Activated B cell treated with CpG ODN at 0.5 μM for 24 hours (primary cell): ENCODE measurements around the gene PIGM. TPM values are rescaled to one million over a fixed set of nuclear protein-coding genes. Genes with fewer than 3 reads are reported as not detected.

Experiments
- ATAC-seq: fragments of 200-7000 bp; cut with Tn5 transposase; one replicate; pipeline ENCODE4 v1.10.0; 2021; ENCODE audit warnings: low read depth, mild to moderate bottlenecking, moderate library complexity
- CTCF ChIA-PET: fragments of 350-600 bp; sonication (Branson Sonifier 250); formaldehyde crosslinking; loops from one replicate; lab custom pipeline; 2021; ENCODE audit warnings: antibody characterized with exemption; lab: Charles Lee
- POLR2A ChIA-PET: fragments of 350-600 bp; sonication (Branson Sonifier 250); formaldehyde crosslinking; loops from one replicate; lab custom pipeline; 2021; ENCODE audit warnings: antibody characterized with exemption; lab: Charles Lee
- DNase-seq: peaks from one replicate; pipeline ENCODE4 v3.0.0; 2022
- H3K27ac Mint-ChIP-seq: one replicate; pipeline ENCODE4 v1.8.0; 2020; ENCODE audit warnings: mixed read lengths
- H3K27me3 Mint-ChIP-seq: one replicate; pipeline ENCODE4 v1.8.0; 2021; ENCODE audit warnings: mixed read lengths
- H3K36me3 Mint-ChIP-seq: one replicate; pipeline ENCODE4 v1.8.0; 2021; ENCODE audit warnings: low read depth, mixed read lengths
- H3K4me1 Mint-ChIP-seq: one replicate; pipeline ENCODE4 v1.8.0; 2021; ENCODE audit warnings: mixed read lengths
- H3K4me3 Mint-ChIP-seq: one replicate; pipeline ENCODE4 v1.8.0; 2020; ENCODE audit warnings: mild to moderate bottlenecking, mixed read lengths
- H3K9me3 Mint-ChIP-seq: one replicate; pipeline ENCODE4 v1.8.0; 2020; ENCODE audit warnings: mixed read lengths
- CTCF ChIP-seq: fragments of 200-600 bp; IDR thresholded peaks from one replicate; pipeline ENCODE4 v1.8.0; 2022; ENCODE audit warnings: antibody characterized with exemption, mild to moderate bottlenecking
- intact Hi-C: fragments of 100-400 bp; cut with micrococcal nuclease; formaldehyde crosslinking; loops from one replicate; pipeline ENCODE4 v1.15.1; 2024
- total RNA-seq: library from RNA; stranded (reverse); gene quantifications from 2 replicates; pipeline ENCODE4 v1.2.3, GENCODE V29; 2022

The PIGM gene
- total RNA-seq, 1 donor from 2014 or later, result 5.3 TPM

- Mint-ChIP-seq H3K36me3 (no peaks in the 10 kb centered on the region), H3K4me3 (no peak overlapping the region), H3K27me3 (peaks cover 17% of the 10 kb centered on the region), H3K27ac (no peak overlapping the region), H3K9me3 (no peaks in the 10 kb centered on the region), H3K4me1 (no peaks in the 10 kb centered on the region)
- ChIA-PET CTCF (interaction anchor here (0.6 to 1.8 kb wide), 3 partner anchors 203 to 457 kb away, joined by 3 to 8 read pairs (median 3); no protein-coding TSS in a partner anchor), POLR2A (no interaction called here)
- intact Hi-C loops, result no loop called here
- no peak for TF ChIP-seq CTCF
- ATAC-seq (no peak), DNase-seq (no peak)
Observed at GRCh38 chr1:160004001-160004400, 27.8 kb downstream of the PIGM start.

- H3K4me1 Mint-ChIP-seq, result no peaks in the 10 kb centered on the region
- POLR2A ChIA-PET, result no interaction called here
- ATAC-seq (no peak), DNase-seq (no peak)
- H3K9me3 Mint-ChIP-seq, result no peaks in the 10 kb centered on the region
- no peak overlapping the region for H3K27ac Mint-ChIP-seq
- H3K4me3 Mint-ChIP-seq, result no peak overlapping the region
- TF ChIP-seq CTCF, result no peak
- peaks cover 24% of the 10 kb centered on the region for H3K27me3 Mint-ChIP-seq
- no peaks in the 10 kb centered on the region for H3K36me3 Mint-ChIP-seq
- CTCF ChIA-PET, result interaction anchor here (1.4 kb wide), 1 partner anchor 202 kb away, joined by 3 read pairs; no protein-coding TSS in a partner anchor
- intact Hi-C loops, result no loop called here
Observed at GRCh38 chr1:160001440-160001839, 30.4 kb downstream of the PIGM start.

- H3K27me3 Mint-ChIP-seq, result peaks cover 32% of the 10 kb centered on the region
- intact Hi-C loops, result no loop called here
- no peaks in the 10 kb centered on the region for H3K9me3 Mint-ChIP-seq
- no peak for TF ChIP-seq CTCF
- no peak overlapping the region for H3K4me3 Mint-ChIP-seq
- no peak overlapping the region for H3K27ac Mint-ChIP-seq
- H3K4me1 Mint-ChIP-seq, result no peaks in the 10 kb centered on the region
- POLR2A ChIA-PET, result no interaction called here
- CTCF ChIA-PET, result interaction anchor here (1.7 kb wide), 1 partner anchor 64 kb away, joined by 4 read pairs; no protein-coding TSS in a partner anchor
- no peaks in the 10 kb centered on the region for H3K36me3 Mint-ChIP-seq
- ATAC-seq (no peak), DNase-seq (no peak)
Observed at GRCh38 chr1:159999204-159999603, 32.6 kb downstream of the PIGM start.

- TF ChIP-seq CTCF, result no peak
- CTCF ChIA-PET, result interaction anchor here (2.3 kb wide), 1 partner anchor 10 kb away, joined by 8 read pairs; no protein-coding TSS in a partner anchor
- Mint-ChIP-seq H3K36me3 (no peaks in the 10 kb centered on the region), H3K27ac (no peak overlapping the region), H3K4me1 (peaks cover 1% of the 10 kb centered on the region), H3K27me3 (peaks cover 35% of the 10 kb centered on the region), H3K4me3 (no peak overlapping the region), H3K9me3 (no peaks in the 10 kb centered on the region)
- intact Hi-C loops, result no loop called here
- no peak for DNase-seq
- ATAC-seq, result no peak
- POLR2A ChIA-PET, result no interaction called here
Observed at GRCh38 chr1:159996653-159997052, 35.1 kb downstream of the PIGM start.

- ChIA-PET CTCF (interaction anchor here (1.5 to 2.3 kb wide), 2 partner anchors 11 to 13 kb away, joined by 4 to 8 read pairs; no protein-coding TSS in a partner anchor), POLR2A (no interaction called here)
- no peaks in the 10 kb centered on the region for H3K36me3 Mint-ChIP-seq
- H3K27me3 Mint-ChIP-seq, result peaks cover 33% of the 10 kb centered on the region
- no peak for DNase-seq
- intact Hi-C loops, result no loop called here
- H3K9me3 Mint-ChIP-seq, result no peaks in the 10 kb centered on the region
- TF ChIP-seq CTCF, result no peak
- H3K27ac Mint-ChIP-seq, result no peak overlapping the region
- no peak overlapping the region for H3K4me3 Mint-ChIP-seq
- no peak for ATAC-seq
- H3K4me1 Mint-ChIP-seq, result peaks cover 2% of the 10 kb centered on the region
Observed at GRCh38 chr1:159994896-159995295, 36.9 kb downstream of the PIGM start.
